SK-N-SH (cell line): Measurements from ENCODE around the gene WDR3. TPM values are rescaled to one million over a fixed set of nuclear protein-coding genes. Genes with fewer than 3 reads are reported as not detected.

Source experiments
- CTCF ChIA-PET: fragments of 300-600, 350-600 bp; formaldehyde crosslinking; extraction: SDS; loops from one replicate; lab custom pipeline; 2021; lab: Yijun Ruan, JAX
- POLR2A ChIA-PET: fragments of 350-600 bp; sonication (Branson Sonifier 250); formaldehyde crosslinking; extraction: SDS; loops from one replicate; lab custom pipeline; 2020; ENCODE audit warnings: antibody characterized with exemption, inconsistent platforms; lab: Yijun Ruan, JAX
- DNase-seq: peaks from one replicate; pipeline ENCODE4 v3.0.0; 2012
- H2AFZ ChIP-seq: fragments of 200-600 bp; sonication (generic); 2 replicates; pipeline ENCODE4 v1.8.1; 2016; ENCODE audit warnings: antibody characterized with exemption, mild to moderate bottlenecking, low read depth
- H3F3A ChIP-seq: fragments of 200-600 bp; sonication (generic); replicated peaks from 2 replicates; pipeline ENCODE3; 2016; ENCODE audit warnings: antibody characterized with exemption, mild to moderate bottlenecking; ENCODE audit not compliant: insufficient read depth
- H3K27ac ChIP-seq, 2 experiments: fragments of 200-500 bp in 1 of 2; fragments of 200-600 bp in 1 of 2; sonication (Bioruptor generic) in 1 of 2; sonication (generic), shearing (Covaris generic) in 1 of 2; 2 replicates each; pipeline versions ENCODE4 v1.5.1 to v1.6.1; 2014 to 2016; ENCODE audit warnings: low read depth in 2 of 2, inconsistent platforms in 1 of 2, low read length in 1 of 2, mild to moderate bottlenecking in 1 of 2, mixed read lengths in 1 of 2
- H3K27me3 ChIP-seq: fragments of 200-600 bp; sonication (generic), shearing (Covaris generic); 2 replicates; pipeline ENCODE4 v1.6.1; 2016; ENCODE audit warnings: mixed run types; ENCODE audit not compliant: insufficient read depth
- H3K36me3 ChIP-seq, 2 experiments: fragments of 200-500 bp in 1 of 2; fragments of 200-600 bp in 1 of 2; sonication (Bioruptor generic) in 1 of 2; sonication (generic) in 1 of 2; replicated peaks in 1 of 2; 2 replicates each; pipeline versions ENCODE3 to v1.5.1; 2014 to 2016; ENCODE audit warnings: low read length in 1 of 2, mild to moderate bottlenecking in 1 of 2; ENCODE audit not compliant: insufficient read depth in 2 of 2, control insufficient read depth in 1 of 2
- H3K4me1 ChIP-seq, 2 experiments: fragments of 200-500 bp in 1 of 2; fragments of 200-600 bp in 1 of 2; sonication (Bioruptor generic) in 1 of 2; sonication (generic), shearing (Covaris generic) in 1 of 2; 2 replicates each; pipeline versions ENCODE4 v1.5.1 to v1.6.1; 2014 to 2016; ENCODE audit warnings: low read depth in 1 of 2, low read length in 1 of 2, mixed run types in 1 of 2; ENCODE audit not compliant: insufficient read depth in 2 of 2, control insufficient read depth in 1 of 2
- H3K4me2 ChIP-seq: fragments of 200-600 bp; sonication (generic), shearing (Covaris generic); 2 replicates; pipeline ENCODE4 v1.6.1; 2017; ENCODE audit warnings: mixed run types
- H3K4me3 ChIP-seq, 2 experiments: fragments of 200-500 bp in 1 of 2; fragments of 200-600 bp in 1 of 2; sonication (Bioruptor generic) in 1 of 2; sonication (generic), shearing (Covaris generic) in 1 of 2; 2 replicates each; pipeline versions ENCODE4 v1.5.1 to v1.8.1; 2014 to 2016; ENCODE audit warnings: low read depth in 2 of 2, inconsistent platforms in 1 of 2, low read length in 1 of 2, mild to moderate bottlenecking in 1 of 2, mixed read lengths in 1 of 2, moderate library complexity in 1 of 2
- H3K79me2 ChIP-seq: fragments of 200-600 bp; sonication (generic); 2 replicates; pipeline ENCODE4 v1.8.1; 2017; ENCODE audit warnings: mild to moderate bottlenecking; ENCODE audit not compliant: insufficient read depth
- H3K9ac ChIP-seq: fragments of 200-600 bp; sonication (generic); 2 replicates; pipeline ENCODE4 v1.6.1; 2017; ENCODE audit warnings: mixed run types
- H3K9me2 ChIP-seq: fragments of 200-600 bp; sonication (generic); 2 replicates; pipeline ENCODE4 v1.6.1; 2017; ENCODE audit warnings: mixed run types
- H3K9me3 ChIP-seq: fragments of 200-600 bp; sonication (generic); 2 replicates; pipeline ENCODE4 v1.6.1; 2017; ENCODE audit warnings: mixed run types, mild to moderate bottlenecking, moderate library complexity
- H4K20me1 ChIP-seq: fragments of 200-600 bp; sonication (generic); 2 replicates; pipeline ENCODE4 v1.6.1; 2017; ENCODE audit warnings: mild to moderate bottlenecking, mixed run types; ENCODE audit not compliant: insufficient read depth
- CTCF ChIP-seq: fragments of 200-600 bp; sonication (generic); IDR thresholded peaks from 2 replicates; pipeline ENCODE4 v1.6.1; 2017; ENCODE audit warnings: antibody characterized with exemption, mild to moderate bottlenecking, moderate library complexity
- ELF1 ChIP-seq: IDR thresholded peaks from 2 replicates; pipeline ENCODE4 v1.4.0; 2012
- EZH2phosphoT487 ChIP-seq: fragments of 200-600 bp; sonication (generic); IDR thresholded peaks from 2 replicates; pipeline ENCODE4 v1.6.1; 2017; ENCODE audit warnings: low read depth, mixed run types, mild to moderate bottlenecking, antibody characterized with exemption, moderate library complexity, borderline replicate concordance
- FOSL2 ChIP-seq: IDR thresholded peaks from 2 replicates; pipeline ENCODE4 v1.4.0; 2012; ENCODE audit warnings: low read depth, mild to moderate bottlenecking, moderate library complexity, borderline replicate concordance
- FOXJ3 ChIP-seq: sonication (generic); formaldehyde crosslinking; IDR thresholded peaks from 2 replicates; pipeline ENCODE4 v1.5.1; 2020; ENCODE audit warnings: mild to moderate bottlenecking, missing genetic modification reagents
- GABPA ChIP-seq: IDR thresholded peaks from 2 replicates; pipeline ENCODE4 v1.4.0; 2012; ENCODE audit warnings: low read depth, mild to moderate bottlenecking
- JUND ChIP-seq: IDR thresholded peaks from 2 replicates; pipeline ENCODE4 v1.4.0; 2012
- MEF2A ChIP-seq: IDR thresholded peaks from 2 replicates; pipeline ENCODE4 v1.4.0; 2012; ENCODE audit warnings: low read depth, borderline replicate concordance
- MXI1 ChIP-seq: IDR thresholded peaks from 2 replicates; pipeline ENCODE4 v1.6.1; 2012; ENCODE audit warnings: mild to moderate bottlenecking, low read depth, low read length, improper control_type of control experiment
- NFIC ChIP-seq: IDR thresholded peaks from 2 replicates; pipeline ENCODE4 v1.4.0; 2012; ENCODE audit warnings: borderline replicate concordance
- NRF1 ChIP-seq: IDR thresholded peaks from 2 replicates; pipeline ENCODE4 v1.6.1; 2012; ENCODE audit warnings: low read depth, mild to moderate bottlenecking, low read length
- RAD21 ChIP-seq: IDR thresholded peaks from 2 replicates; pipeline ENCODE4 v1.6.1; 2012; ENCODE audit warnings: mild to moderate bottlenecking, low read length
- REST ChIP-seq: IDR thresholded peaks from 2 replicates; pipeline ENCODE4 v1.6.1; 2012; ENCODE audit warnings: mild to moderate bottlenecking, low read depth, low read length, moderate library complexity
- RFX5 ChIP-seq: IDR thresholded peaks from 2 replicates; pipeline ENCODE4 v1.6.1; 2012; ENCODE audit warnings: mild to moderate bottlenecking, improper control_type of control experiment, low read length
- RXRA ChIP-seq: IDR thresholded peaks from 2 replicates; pipeline ENCODE4 v1.4.0; 2012; ENCODE audit warnings: low read depth, mild to moderate bottlenecking, borderline replicate concordance
- SMC3 ChIP-seq: IDR thresholded peaks from 2 replicates; pipeline ENCODE4 v1.6.1; 2012; ENCODE audit warnings: low read depth, low read length, improper control_type of control experiment
- TCF12 ChIP-seq: IDR thresholded peaks from 2 replicates; pipeline ENCODE4 v1.4.0; 2012
- USF1 ChIP-seq: IDR thresholded peaks from 2 replicates; pipeline ENCODE4 v1.4.0; 2012; ENCODE audit warnings: low read depth, borderline replicate concordance
- USF2 ChIP-seq: fragments of 150-350 bp; IDR thresholded peaks from 2 replicates; pipeline ENCODE4 v1.6.1; 2017; ENCODE audit warnings: antibody characterized with exemption, low read length, low read depth, borderline replicate concordance
- ZBTB33 ChIP-seq: IDR thresholded peaks from 2 replicates; pipeline ENCODE4 v1.4.0; 2012; ENCODE audit warnings: low read depth, borderline replicate concordance
- WGBS: methylation state at CpG from one replicate; pipeline ENCODE4 v1.1.6; 2017; ENCODE audit warnings: low lambda C conversion rate; 5-methylcytosine and 5-hydroxymethylcytosine counted together
- polyA plus RNA-seq, 3 experiments: library from polyadenylated mRNA; depleted of rRNA; stranded (reverse); fragments of >200 nt; gene quantifications; 2 replicates each; pipeline ENCODE4 v1.2.3, GENCODE V29; 2012

Gene WDR3
- polyA plus RNA-seq, 1 of the 3 experiments (the other 2 are of a cell fraction): 26.9 TPM

GRCh38 chr1:117942293-117942692 is 12.8 kb downstream of the WDR3 start:
- 97% methylated on average over 2 of the region's 2 CpGs for WGBS
- no peak for DNase-seq
- CTCF ChIA-PET: interaction anchor here (1.3 kb wide), 1 partner anchor 12 kb away, joined by 6 read pairs; no protein-coding TSS in a partner anchor
- H3K27ac ChIP-seq: no peak overlapping the region
- no peaks in the 10 kb centered on the region for H3K9me3 ChIP-seq
- peaks cover 86 to 93% of the 10 kb centered on the region in 2 experiments for H3K36me3 ChIP-seq
- no peaks in the 10 kb centered on the region for H3F3A ChIP-seq
- POLR2A ChIA-PET: no interaction called here
- H2AFZ ChIP-seq: no peak overlapping the region
- H3K4me2 ChIP-seq: no peak overlapping the region
- no peaks in the 10 kb centered on the region for H3K9me2 ChIP-seq
- H4K20me1 ChIP-seq: no peaks in the 10 kb centered on the region
- no peaks in the 10 kb centered on the region for H3K4me1 ChIP-seq
- TF ChIP-seq FOSL2 (no peak), RAD21 (no peak), REST (no peak), USF1 (no peak), RFX5 (no peak), GABPA (no peak), RXRA (no peak), NFIC (no peak), ELF1 (no peak), MXI1 (no peak), USF2 (no peak), CTCF (no peak), MEF2A (no peak), JUND (no peak), SMC3 (no peak), TCF12 (no peak), EZH2phosphoT487 (no peak), NRF1 (no peak), FOXJ3 (CRISPR knock-in tag) (no peak), ZBTB33 (no peak)
- TF ChIP-seq, all 33 proteins: peak for 0
- Histone ChIP-seq H3K79me2 (no peaks in the 10 kb centered on the region), H3K9ac (no peak overlapping the region), H3K4me3 (no peak overlapping the region), H3K27me3 (no peaks in the 10 kb centered on the region)
